Measurements from ENCODE around the gene ACAD10.
"Not testable (repeated sequence)": the region's sequence is repeated elsewhere in the genome, so short reads cannot be mapped to it uniquely, and the experiment has no call there.

The ACAD10 gene

DNA sequence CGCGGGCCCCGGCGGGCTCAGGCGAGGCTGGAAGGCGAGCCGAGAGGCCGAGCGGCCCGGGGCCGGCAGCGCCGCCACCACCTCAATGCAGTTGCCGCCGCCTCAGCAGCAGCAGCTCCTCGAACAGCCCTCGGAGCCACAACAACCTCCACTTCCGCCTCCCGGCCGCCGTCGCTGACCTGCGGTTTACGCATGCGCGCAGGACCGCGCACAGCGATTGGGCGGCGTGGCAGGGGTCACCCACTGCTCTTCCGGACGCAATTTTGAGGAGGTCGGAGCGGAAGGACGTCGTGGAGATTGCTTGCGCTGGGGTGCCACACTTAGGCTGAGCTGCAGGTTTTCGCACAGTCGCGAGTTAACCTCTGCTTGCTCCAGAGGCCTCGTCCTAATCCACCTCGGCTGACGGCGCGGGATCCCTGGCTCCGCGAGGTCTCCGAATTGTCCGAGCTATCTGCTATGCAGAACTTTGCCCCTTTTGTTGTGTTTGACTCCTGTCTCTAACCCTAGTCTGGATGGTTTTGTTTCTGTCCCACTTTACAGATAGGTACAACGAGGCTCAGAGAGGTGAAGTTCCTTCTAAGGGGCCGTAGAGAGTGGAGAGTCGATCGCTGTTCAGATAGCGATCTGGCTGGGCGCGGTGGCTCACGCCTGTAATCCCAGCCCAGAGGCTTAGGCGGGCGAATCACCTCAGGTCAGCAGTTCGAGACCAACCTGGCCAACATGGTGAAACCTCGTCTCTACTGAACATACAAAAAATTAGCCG lies at the start of gene ACAD10, which contains the start of gene BRAP:
TSS of gene ACAD10 (plus strand) at position 243 of the 763 bp plus-strand sequence. CDS start 6,657 bp downstream, outside the sequence.
TSS of gene BRAP (minus strand) at position 146 of the 763 bp plus-strand sequence. CDS start 164 bp downstream, outside the sequence.
- DNase-seq: peak; percentile 90

DNA sequence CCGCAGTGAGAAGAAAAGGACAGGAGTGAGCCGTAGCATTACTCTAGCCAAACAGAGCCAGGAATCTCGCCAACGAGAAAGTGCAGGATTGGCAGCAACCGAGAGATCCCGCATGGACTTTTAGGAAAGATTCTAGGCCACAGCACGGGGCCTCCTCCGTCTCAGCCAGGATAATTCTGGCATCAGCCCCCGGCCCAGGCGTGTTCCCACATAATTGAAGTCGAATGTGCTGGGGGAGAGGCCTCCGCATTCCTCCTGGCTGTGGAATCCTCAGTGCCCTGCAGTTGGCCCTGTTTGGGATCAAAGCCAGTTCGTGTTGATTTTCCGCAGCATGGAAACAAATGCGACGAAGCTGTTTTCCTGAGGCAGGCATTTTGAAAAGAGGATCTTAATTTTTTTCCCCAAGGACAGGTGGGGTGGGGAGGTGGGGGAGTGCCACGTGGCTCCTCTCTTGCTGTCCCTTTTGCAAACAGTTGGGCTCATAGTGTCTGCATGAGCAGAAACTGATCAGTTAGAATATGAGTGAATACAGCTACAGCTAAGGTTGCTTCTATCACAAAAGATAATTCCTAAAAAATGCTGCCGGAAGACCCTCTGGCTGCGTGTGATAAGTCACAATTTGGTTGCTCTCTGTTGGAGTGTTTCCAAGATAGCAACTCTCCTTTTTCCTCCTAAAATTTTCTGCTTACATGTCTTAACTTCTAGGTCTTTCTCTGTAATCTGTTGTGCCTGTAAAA lies 49.5 kb upstream of the ACAD10 start:
- DNase-seq: no peak

DNA sequence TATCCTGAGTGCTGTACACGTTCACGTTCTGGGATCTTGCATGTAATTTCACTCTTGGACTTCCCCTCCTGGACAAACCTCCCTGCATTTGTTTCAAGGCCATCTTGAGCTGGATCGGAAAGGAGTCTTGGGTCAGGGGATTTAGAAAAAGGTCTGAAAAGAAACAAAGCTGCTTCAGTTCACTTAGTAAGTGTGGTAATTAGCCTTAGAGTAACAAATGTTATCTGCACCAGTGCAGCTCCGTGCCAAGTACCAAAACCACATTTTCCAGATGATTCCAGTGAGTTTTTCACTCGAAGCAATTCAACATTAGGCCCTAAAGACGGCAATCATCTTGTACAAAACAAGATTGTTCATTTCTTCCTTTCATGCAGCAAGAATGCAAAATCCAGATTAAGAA lies 47.3 kb upstream of the ACAD10 start:
- DNase-seq: no peak

DNA sequence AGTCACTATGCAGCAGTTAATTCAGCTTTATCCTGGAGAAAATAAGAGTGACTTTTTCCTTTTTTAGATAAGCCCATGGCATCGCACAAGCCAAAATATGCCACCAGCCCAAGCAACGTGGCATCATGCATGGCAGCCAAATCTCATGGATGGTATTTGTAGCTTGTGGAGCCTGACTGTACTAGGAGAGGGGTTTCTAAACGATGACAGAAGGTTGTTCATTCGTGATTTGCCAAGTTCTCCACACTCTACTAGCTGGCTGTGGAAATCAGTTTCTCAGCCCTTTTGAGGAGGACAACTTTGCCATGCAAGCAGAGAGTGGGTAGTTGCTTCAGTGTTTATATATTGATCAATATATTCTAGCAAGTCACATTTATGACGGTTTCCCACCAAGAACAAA lies 45.3 kb upstream of the ACAD10 start:
- DNase-seq: no peak

DNA sequence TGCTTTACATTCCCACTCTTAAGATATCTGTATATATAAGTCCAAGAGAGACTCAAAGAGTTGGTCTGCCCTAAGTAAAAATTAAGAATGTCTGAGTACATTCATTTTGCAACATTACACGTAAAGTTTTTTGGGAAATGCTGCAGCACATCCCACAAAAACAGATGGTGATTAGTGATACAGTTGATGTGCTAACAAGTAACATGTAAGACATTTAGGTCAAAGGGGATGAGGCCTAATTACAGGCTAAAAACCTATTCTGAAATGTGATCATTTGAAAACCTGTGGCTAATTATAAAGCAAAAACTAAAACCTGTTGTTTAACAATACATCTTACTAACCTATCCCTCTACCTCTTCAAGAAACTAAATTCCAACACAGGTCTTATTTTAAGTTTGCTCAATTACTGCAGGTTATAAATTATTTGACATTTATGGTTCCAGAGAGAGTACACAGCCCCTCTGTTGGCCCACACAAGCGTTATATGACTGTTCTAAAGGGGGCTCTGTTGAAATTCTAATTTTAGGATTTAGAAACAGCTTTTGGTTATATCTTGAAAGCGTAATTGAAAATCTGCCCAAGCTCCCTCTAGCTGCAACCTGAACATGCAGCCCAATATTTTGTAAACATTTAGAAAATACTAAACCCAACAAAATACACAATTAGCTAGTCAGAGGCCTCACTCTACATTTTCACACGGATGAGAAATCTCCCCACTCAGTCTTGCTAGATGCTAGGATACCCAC lies 43.0 kb upstream of the ACAD10 start:
- DNase-seq: no peak

DNA sequence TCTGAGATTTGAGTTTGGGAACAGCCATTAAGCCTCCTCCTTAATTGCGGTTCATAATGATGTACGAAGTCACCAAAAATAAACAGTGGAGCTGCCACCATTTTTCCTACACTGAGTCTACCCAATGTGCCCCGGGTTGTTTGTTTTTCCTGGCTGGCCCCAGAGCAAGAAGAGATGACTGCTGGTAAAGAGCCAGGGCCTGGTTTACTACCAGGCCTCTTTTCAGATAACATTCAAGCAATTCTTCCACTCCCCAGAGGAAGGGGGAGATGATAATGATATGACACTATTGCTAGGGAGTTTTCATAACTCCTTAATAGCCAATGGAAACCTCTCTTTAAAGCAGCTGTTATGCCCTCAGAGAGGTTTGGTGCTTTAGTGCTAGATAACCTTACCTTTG lies 42.4 kb upstream of the ACAD10 start:
- no peak for DNase-seq

DNA sequence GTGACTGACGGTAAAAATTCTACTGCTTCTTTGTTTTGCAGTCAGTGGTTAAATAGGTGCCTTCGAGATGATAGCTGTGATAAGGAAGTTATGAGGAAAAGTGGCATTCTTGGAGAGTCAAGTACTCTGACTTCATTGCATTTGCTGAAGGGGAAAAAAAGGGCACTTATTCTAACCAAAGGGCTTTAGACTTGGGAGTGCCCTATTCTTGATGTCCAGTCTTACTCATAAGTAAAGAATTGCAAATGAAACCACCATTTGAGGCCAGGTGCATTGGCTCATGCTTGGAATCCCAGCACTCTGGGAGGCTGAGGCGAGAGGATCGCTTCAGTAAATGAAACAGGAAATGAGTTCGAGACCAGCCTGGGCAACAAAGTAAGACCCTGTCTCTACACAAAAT lies 40.4 kb upstream of the ACAD10 start:
- no peak for DNase-seq

DNA sequence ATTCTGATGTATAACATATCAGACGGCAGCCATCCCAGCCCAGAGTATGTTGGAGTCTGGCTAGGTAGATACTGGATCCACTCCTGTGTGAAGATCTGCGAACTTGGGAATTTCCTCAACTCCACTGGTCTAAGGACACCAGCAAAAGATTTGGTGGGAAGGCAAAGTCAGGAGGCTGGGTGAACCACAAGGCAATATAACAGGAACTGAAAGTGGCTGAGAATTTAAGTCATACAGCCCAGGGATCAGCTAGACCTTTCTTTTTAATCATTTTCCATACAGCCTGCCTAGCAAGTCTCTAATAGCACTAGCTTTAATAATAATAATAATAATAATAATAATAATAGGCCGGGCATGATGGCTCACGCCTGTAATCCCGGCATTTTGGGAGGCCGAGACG lies 34.9 kb upstream of the ACAD10 start:
- no peak for DNase-seq

DNA sequence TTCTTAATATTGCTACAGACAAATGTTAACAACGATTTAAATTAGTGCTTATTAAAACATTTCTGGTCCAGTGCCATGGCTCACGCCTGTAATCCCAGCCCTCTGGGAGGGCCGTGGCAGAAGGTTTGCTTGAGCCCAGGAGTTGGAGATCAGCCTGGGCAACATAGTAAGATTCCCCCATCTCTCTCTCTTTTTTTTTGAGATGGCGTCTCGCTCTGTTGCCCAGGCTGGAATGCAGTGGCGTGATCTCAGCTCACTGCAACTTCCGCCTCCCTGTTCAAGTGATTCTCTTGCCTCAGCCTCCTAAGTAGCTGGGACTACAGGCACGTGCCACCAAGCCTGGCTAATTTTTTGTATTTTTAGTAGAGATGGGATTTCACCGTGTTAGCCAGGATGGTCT lies 33.3 kb upstream of the ACAD10 start:
- DNase-seq: not testable (repeated sequence)

DNA sequence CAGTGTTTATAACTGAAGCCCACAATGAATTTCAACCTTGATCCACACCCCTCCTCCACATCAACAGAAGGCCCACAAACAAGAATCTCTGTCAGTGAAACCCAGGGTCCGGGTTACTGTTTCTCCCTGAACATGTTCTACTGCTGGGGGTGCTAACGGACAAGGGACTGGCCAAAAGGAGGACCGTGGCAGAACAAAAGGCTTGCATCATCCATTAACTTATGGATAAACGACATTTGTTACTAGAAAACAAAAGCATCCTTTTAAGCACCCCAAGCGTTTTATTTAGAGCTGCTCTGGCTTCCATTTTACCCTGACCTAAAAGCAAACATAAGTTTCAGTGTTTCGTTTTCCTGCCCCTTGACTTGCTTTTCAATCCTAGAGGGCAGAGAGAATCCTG lies 32.3 kb upstream of the ACAD10 start:
- no peak for DNase-seq

DNA sequence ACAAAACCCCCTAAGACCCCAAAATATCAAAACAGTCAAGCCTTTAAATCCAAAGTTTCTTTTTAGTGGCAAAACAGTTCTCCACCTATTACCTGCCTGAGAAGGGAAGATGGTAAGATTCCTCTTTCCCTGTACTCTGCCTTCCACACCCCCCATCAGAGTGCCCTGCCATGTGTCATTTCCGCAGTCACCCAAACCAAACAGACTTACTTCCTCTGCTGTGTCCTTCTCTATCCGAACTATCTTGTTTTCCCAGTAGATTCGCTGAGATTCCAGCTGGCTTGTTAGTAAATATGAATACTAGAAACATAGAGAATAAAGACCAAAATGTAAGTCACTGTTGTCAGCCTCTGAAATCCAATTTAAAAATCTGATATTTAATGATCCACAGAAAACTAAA lies 30.5 kb upstream of the ACAD10 start:
- no peak for DNase-seq

DNA sequence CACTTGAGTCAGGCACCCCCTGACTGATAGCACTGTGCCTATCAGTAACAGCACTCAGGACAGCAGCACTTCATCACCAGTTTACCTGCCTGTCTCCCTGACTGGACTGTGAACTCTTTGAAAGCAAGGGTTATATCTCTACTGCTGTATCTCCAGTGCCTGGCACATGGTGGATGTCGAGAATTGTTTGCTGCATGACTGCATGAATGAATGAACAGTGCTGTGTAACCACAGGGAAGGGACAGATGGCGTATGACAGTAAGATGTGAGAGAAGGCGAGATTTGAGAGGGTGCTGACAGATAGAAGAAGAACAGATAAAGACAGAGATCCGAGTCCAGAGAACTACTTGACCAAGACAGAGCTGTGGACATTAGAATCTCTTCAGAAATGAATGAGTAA lies 29.8 kb upstream of the ACAD10 start:
- no peak for DNase-seq

DNA sequence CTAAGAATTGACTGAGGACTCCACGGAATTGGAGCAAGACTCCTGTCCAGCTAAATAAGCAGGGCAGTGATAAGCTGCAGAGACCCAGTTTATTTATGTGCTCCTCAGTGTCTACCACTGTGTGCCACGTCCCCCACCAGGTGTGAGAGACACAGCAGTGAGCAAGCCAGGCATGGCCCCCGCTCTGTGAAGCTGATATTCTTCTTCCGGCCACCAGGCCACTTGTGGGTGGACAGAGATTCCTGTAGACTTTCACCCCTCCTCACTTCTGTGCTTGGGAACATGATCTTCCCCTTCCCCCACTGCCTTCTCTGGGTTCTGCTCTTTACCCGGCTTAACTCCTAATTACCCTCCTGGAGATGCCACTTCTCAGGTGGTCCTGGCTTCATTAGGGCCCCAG lies 21.4 kb upstream of the ACAD10 start:
- DNase-seq: no peak

DNA sequence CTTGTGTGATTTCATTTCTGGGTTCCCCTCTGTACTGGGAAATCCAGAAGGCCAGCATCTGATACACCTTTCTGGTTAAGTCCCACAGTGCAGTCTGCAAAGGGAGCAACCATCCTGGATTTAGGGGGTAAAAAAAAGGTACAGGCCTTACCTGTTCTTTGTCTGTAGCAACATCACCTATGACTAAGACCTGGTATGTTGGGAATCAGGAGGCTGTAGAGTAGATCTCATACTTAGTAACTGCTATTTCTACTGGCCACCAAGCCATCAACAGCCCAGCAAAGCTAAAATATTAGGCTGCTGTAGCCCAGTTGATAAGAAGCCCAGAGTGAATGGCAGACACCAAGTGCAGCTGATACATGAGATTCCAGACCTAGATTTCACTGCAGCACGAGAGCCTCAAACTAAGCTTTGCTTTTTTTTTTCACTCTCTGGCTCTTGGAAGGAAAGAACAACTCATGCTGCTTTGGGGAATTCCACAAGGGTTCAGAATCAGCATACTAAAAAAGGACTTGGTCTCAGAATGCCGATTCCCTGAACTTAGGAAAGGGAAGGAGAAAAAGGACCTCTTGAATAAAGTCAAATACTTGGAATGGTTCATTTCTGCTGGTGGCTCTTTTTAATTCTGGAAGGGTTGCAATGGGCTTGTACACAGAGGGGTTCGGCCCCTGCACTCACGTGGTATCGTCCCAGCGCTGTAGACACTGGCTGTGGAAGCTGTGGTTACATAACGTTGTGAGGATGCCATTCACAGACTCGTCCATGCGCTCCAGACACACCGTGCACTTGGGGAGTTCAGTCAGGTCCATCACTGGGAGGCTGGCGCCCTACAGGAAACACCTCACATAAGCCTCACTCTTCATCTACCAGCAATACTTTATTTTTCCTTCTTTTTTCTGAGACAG lies 20.6 kb upstream of the ACAD10 start:
- DNase-seq: no peak

DNA sequence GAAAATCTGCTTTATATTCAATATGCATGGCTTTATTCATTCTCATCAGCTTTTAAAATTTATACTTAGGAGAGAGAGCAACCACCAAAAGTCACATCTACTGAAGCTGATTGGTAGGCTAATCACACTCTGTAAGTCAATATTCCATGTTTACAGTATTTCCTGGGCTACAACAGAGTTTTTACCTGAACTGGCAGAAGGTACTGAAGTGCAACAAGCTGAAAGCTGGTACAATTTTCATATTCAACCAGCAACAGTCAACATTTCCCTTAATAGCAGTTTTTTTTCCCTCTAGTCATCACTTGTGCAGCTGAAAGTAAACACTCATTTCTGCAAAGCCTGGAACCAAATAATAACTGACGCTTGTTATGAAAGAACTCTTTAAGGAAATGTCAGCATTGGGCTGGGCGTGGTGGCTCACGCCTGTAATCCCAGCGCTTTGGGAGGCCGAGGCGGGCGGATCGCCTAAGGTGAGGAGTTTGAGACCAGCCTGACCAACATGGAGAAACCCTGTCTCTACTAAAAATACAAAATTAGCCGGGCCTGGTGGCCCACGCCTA lies 13.0 kb upstream of the ACAD10 start:
- no peak for DNase-seq

DNA sequence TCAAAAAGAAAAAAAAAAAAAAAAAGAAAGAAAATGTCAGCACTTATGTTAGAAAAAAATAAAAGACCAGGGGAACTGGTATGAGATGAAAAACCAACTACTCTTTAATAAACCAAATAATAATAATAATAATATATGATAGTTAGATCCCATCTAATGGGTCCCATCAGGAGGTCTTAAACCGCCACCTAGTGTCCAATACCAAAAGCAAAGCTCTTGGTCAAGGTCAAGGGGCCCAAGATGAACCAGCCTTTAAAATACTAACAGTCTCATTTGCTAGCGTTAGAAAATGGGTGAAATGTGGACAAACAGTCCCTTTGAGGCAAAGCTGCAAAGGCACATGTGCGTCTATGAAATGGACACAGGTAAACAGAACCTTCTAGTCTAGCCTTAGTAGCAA lies 12.3 kb upstream of the ACAD10 start:
- no peak for DNase-seq

DNA sequence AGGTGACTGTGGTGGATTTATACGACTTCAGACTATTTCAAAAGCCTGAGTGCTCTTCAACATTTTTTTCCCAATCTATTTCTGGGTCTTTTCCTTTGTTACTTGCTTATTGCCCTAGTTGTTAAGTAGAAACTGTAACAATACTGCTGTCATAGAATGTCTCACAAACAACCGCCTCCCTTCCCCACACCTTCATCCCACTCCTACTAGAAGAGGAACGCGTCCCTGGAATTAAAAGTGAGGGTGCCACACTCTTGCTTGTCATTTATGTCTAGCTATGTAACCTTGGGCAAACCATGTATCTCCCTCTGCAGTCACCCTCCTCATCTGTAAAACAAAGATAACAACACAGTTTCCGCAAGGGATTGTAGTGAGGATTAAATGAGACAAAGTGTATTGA lies 8.7 kb upstream of the ACAD10 start:
- DNase-seq: no peak

DNA sequence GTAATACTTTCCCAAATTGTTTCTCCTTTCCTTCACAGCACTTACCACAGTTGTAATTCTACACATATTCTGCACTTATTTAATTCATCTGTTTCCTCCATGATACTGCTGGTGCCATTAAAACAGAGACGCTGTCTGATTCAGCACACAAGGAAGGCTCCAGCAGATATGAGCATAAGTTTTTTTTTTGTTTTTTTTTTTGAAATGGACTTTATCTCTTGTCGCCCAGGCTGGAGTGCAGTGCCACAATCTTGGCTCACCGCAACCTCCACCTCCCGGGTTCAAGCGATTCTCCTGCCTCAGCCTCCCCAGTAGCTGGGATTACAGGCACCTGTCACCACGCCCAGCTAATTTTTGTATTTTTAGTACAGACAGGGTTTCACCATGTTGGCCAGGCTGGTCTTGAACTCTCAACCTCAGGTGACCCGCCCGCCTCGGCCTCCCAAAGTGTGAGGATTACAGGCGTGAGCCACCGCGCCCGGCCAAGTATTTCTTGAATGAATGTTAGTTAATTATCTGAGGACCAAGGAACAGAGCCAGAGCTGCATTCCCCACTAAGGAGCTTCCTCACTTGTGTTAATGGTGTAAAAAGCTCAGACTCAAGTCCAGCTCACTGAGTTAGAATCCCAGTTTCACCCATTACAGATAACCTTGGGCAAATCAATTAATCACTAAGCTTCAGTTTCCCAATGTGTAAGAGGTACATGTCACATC lies 1.2 kb upstream of the ACAD10 start:
- not testable (repeated sequence) for DNase-seq

DNA sequence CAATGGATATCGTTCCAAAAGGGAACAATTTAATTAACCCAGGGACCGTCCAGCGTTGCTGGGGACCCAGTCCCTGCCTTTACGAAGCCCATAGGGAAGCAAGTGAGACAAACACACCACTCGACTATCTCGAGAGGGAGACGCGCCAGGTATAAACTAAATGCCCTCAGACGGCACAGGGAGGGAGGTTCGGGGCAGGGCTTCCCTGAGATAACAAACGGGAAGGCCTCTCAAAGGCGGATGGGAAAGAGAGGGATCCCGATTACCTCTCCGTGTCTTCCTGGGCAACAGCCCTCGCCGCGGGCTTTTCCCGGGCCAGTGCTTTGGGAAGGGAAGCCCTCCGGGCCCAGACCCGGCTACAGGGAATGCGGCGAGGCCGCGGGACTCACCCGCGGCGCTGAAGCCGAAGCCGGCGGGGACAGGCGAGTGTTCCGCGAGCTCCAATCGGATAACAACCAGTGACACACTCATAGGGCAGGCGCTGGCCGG lies 487 bp upstream of the ACAD10 start:
- DNase-seq: no peak

DNA sequence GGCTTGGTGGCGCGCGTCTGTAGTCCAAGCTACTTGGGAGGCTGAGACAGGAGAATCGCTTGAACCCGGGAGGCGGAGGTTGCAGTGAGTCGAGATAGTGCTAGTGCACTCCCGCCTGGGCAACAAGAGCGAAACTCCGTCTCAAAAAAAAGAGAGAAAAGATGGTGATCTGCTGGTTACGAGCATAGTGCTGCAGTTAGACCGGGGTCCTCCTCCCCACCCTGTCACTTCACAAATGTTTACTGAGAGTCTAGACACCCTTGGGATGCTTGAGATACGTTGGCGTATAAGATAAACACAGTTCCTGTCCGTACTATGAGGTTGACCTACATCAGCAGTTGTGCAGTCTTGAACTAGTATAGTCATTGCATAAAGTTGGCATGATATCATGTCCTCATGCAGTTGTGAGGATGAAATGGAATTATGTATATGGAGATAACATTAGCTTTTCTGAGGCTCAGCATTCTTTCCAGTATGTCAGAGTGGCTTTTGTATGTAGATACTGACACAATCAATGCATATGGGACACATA lies 787 bp downstream of the ACAD10 start:
- DNase-seq: no peak

DNA sequence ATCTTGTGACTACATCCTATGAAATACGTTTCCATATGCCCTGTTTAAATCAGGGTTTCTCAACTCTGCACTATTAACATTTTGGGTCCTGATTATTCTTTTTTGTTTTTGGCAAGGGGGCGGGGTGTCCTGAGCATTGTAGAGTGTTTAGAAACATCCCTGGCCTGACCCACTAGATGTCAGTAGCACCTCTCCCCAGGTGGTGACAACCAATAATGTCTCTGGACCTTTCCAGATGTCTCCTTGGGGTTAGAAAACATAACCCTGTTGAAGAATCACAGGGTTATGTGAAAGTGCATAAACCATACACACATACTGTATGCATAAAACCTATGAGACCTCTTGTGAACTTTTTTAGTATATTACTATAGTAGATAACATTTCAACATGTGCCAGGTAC lies 1.4 kb downstream of the ACAD10 start:
- no peak for DNase-seq

Data from NCI-H1436 (cell line).